K562 (cell line): ENCODE data around the gene CEP170. TPM values are rescaled to one million over a fixed set of nuclear protein-coding genes. Genes with fewer than 3 reads are reported as not detected.

Source experiments
- ATAC-seq: fragments of 200-7000 bp; cut with Tn5 transposase; 3 replicates; pipeline ENCODE4 v1.9.1; 2020; ENCODE audit warnings: moderate library complexity
- BruUV-seq: library from RNA; stranded (reverse); fragments of 400-500 nt; replicated peaks from 2 replicates; lab custom pipeline; 2021; lab: Mats Ljungman, UMichigan
- CTCF ChIA-PET: fragments of 300-600 bp; formaldehyde crosslinking; extraction: SDS; loops from one replicate; lab custom pipeline; 2021; ENCODE audit warnings: low intra/inter-chr PET ratio; lab: Yijun Ruan, JAX
- POLR2A ChIA-PET: fragments of 300-600, 350-650 bp; sonication (Branson Sonifier 250); formaldehyde crosslinking; extraction: SDS; loops from one replicate; lab custom pipeline; 2021; ENCODE audit warnings: antibody characterized with exemption, inconsistent platforms; lab: Yijun Ruan, JAX
- DNase-seq, 4 experiments: peaks; one replicate each; pipeline versions ENCODE4 v3.0.0 to v3.0.0-alpha.2; 2011 to 2018; ENCODE audit warnings: low spot score in 3 of 4, mixed read lengths in 3 of 4; ENCODE audit errors: extremely low read depth in 1 of 4
- FAIRE-seq: peaks from 2 replicates; lab custom pipeline; 2011; peaks lifted over from hg19 to GRCh38; lab: Jason Lieb, UNC
- H2AFZ ChIP-seq: 2 replicates; pipeline ENCODE4 v1.6.0; 2011; ENCODE audit warnings: low read depth, low read length, control low read depth, inconsistent platforms
- H3K27ac ChIP-seq: fragments of 200-600 bp; 3 replicates; pipeline ENCODE4 v1.8.0; 2011; ENCODE audit warnings: low read depth, mild to moderate bottlenecking, control low read depth, inconsistent platforms, low read length, moderate library complexity, mixed read lengths; ENCODE audit errors: extremely low read depth
- H3K27me3 ChIP-seq, 2 experiments: fragments of 300-600 bp in 1 of 2; 2 replicates in 1 of 2; 3 replicates in 1 of 2; pipeline versions ENCODE4 v1.6.0 to v1.8.0; 2011; ENCODE audit warnings: inconsistent platforms in 2 of 2, low read length in 2 of 2, mild to moderate bottlenecking in 1 of 2, mixed read lengths in 1 of 2, moderate library complexity in 1 of 2; ENCODE audit not compliant: control insufficient read depth in 2 of 2, insufficient read depth in 2 of 2
- H3K36me3 ChIP-seq: fragments of 300-600 bp; 3 replicates; pipeline ENCODE4 v1.8.0; 2011; ENCODE audit warnings: mild to moderate bottlenecking, low read length, inconsistent platforms; ENCODE audit not compliant: control insufficient read depth, insufficient read depth
- H3K4me1 ChIP-seq, 2 experiments: fragments of 200-600 bp in 1 of 2; replicated peaks in 1 of 2; 2 replicates in 1 of 2; 3 replicates in 1 of 2; pipeline versions ENCODE4 v1.5.1 to v1.8.0; 2011; ENCODE audit warnings: inconsistent platforms in 2 of 2, low read length in 2 of 2, mild to moderate bottlenecking in 1 of 2, mixed read lengths in 1 of 2, moderate library complexity in 1 of 2; ENCODE audit not compliant: control insufficient read depth in 2 of 2, insufficient read depth in 2 of 2
- H3K4me2 ChIP-seq: 2 replicates; pipeline ENCODE4 v1.6.1; 2011; ENCODE audit warnings: low read length, control low read depth, inconsistent platforms, mixed read lengths; ENCODE audit not compliant: insufficient read depth
- H3K4me3 ChIP-seq: fragments of 200-600 bp; sonication (generic), shearing (Covaris generic); 2 replicates; pipeline ENCODE4 v1.5.1; 2016; ENCODE audit warnings: control low read depth, inconsistent platforms
- H3K79me2 ChIP-seq: fragments of 200-600 bp; 3 replicates; pipeline ENCODE4 v1.8.0; 2011; ENCODE audit warnings: low read length, inconsistent platforms; ENCODE audit not compliant: control insufficient read depth, insufficient read depth
- H3K9ac ChIP-seq, 2 experiments: 2 replicates each; pipeline versions ENCODE4 v1.6.0 to v1.6.1; 2011; ENCODE audit warnings: low read depth in 2 of 2, low read length in 2 of 2, control low read depth in 1 of 2, inconsistent platforms in 1 of 2, mild to moderate bottlenecking in 1 of 2, mixed read lengths in 1 of 2; ENCODE audit not compliant: insufficient read depth in 1 of 2
- H3K9me1 ChIP-seq: one replicate; pipeline ENCODE4 v1.6.0; 2011; ENCODE audit warnings: inconsistent platforms, mild to moderate bottlenecking, low read length, moderate library complexity; ENCODE audit not compliant: control insufficient read depth, insufficient read depth
- H3K9me3 ChIP-seq: replicated peaks from 2 replicates; pipeline ENCODE4 v1.5.1; 2011; ENCODE audit warnings: low read depth, low read length, inconsistent platforms; ENCODE audit not compliant: control insufficient read depth, insufficient read depth
- H4K20me1 ChIP-seq: replicated peaks from 2 replicates; pipeline ENCODE4 v1.6.1; 2011; ENCODE audit warnings: low read length, inconsistent platforms, mixed read lengths; ENCODE audit not compliant: control insufficient read depth, insufficient read depth
- FOXA3 ChIP-seq, 2 experiments: fragments of 450-650 bp in 1 of 2; sonication (generic) in 1 of 2; formaldehyde crosslinking; IDR thresholded peaks in 1 of 2; conservative IDR thresholded peaks in 1 of 2; 2 replicates each; pipeline versions ENCODE4 v1.4.0 to v1.8.0; 2020 to 2022; ENCODE audit warnings: mild to moderate bottlenecking in 2 of 2, missing genetic modification reagents in 1 of 2
- HMGN3 ChIP-seq: IDR thresholded peaks from 2 replicates; pipeline ENCODE4 v1.6.1; 2011; ENCODE audit warnings: borderline replicate concordance, low read depth, mild to moderate bottlenecking, mixed read lengths, low read length; ENCODE audit not compliant: insufficient read length; ENCODE audit errors: extremely low read depth
- JUNB ChIP-seq: fragments of 450-650 bp; formaldehyde crosslinking; conservative IDR thresholded peaks from 2 replicates; pipeline ENCODE4 v1.4.0; 2020; ENCODE audit warnings: mild to moderate bottlenecking
- MCM7 ChIP-seq, 2 experiments: fragments of 450-650 bp; IDR thresholded peaks; 2 replicates each; pipeline ENCODE4 v1.6.1; 2016 to 2018
- POLR2AphosphoS2 ChIP-seq: IDR thresholded peaks from 2 replicates; pipeline ENCODE4 v1.6.1; 2012; ENCODE audit warnings: low read length, improper control_type of control experiment
- SMAD4 ChIP-seq: fragments of 250-450 bp; sonication (Bioruptor Pico); conservative IDR thresholded peaks from 2 replicates; pipeline ENCODE4 v1.8.0; 2021; ENCODE audit warnings: inconsistent platforms, mild to moderate bottlenecking, moderate library complexity
- ZKSCAN3 ChIP-seq: fragments of 250-450 bp; sonication (Bioruptor Pico); IDR thresholded peaks from 2 replicates; pipeline ENCODE4 v1.4.0; 2020
- ZNF23 ChIP-seq: fragments of 250-450 bp; sonication (Bioruptor Pico); IDR thresholded peaks from 2 replicates; pipeline ENCODE4 v1.4.0; 2020; ENCODE audit warnings: mild to moderate bottlenecking
- ZNF589 ChIP-seq: fragments of 200-800 bp; sonication (Bioruptor generic); IDR thresholded peaks from 2 replicates; pipeline ENCODE4 v1.6.1; 2016; ENCODE audit warnings: low read depth, missing genetic modification characterization, missing compliant biosample characterization
- WGBS: fragments of 100-300 bp; shearing (Covaris generic); methylation state at CpG from one replicate; pipeline ENCODE4 v1.1.6; 2016; ENCODE audit warnings: low coverage, mixed read lengths; ENCODE audit not compliant: insufficient coverage; ENCODE audit errors: missing lambda C conversion rate; 5-methylcytosine and 5-hydroxymethylcytosine counted together
- in situ Hi-C: fragments of 300-500 bp; cut with MboI; formaldehyde crosslinking; loops from 4 replicates; pipeline ENCODE4 v1.15.0; 2018; ENCODE audit warnings: inconsistent platforms, mixed read lengths
- intact Hi-C: fragments of 100-400 bp; cut with micrococcal nuclease; formaldehyde crosslinking; loops from 2 replicates; pipeline ENCODE4 v1.14.2; 2022
- polyA plus RNA-seq, 8 experiments: library from polyadenylated mRNA; depleted of rRNA in 4 of 8; stranded (reverse) in 5 of 8; unstranded in 3 of 8; fragments of >200 nt; fragmentation: Nextera tagmentation in 2 of 8; fragmentation: Illumina TruSeq in 1 of 8; extraction: Ambion mirVana in 2 of 8; extraction: Trizol in 1 of 8; gene quantifications; 2 replicates each; pipeline versions ENCODE4 v1.2.1 to v1.2.3, GENCODE V29; 2011 to 2014; ENCODE audit warnings: inconsistent platforms in 1 of 8, missing spikeins in 1 of 8
- total RNA-seq, 7 experiments: library from RNA; depleted of rRNA in 6 of 7; stranded (reverse); fragments of >200 nt in 6 of 7; fragmentation: Illumina TruSeq in 2 of 7; extraction: Trizol in 2 of 7; gene quantifications; 2 replicates each; pipeline versions ENCODE4 v1.2.1 to v1.2.3, GENCODE V29; 2011 to 2021; ENCODE audit warnings: low replicate concordance in 1 of 7
- TF ChIP-seq, protein P1 (sequence below): fragments of 200-800 bp; sonication (Bioruptor generic); IDR thresholded peaks from 2 replicates; pipeline ENCODE4 v1.6.1; 2017; ENCODE audit warnings: missing genetic modification characterization, missing compliant biosample characterization
- TF ChIP-seq, protein P2 (sequence below): fragments of 200-800 bp; sonication (Bioruptor generic); IDR thresholded peaks from 2 replicates; pipeline ENCODE4 v1.6.1; 2017; ENCODE audit warnings: missing genetic modification characterization, missing compliant biosample characterization
- TF ChIP-seq, protein P3 (sequence below), 2 experiments: fragments of 450-650 bp in 1 of 2; IDR thresholded peaks; 2 replicates each; pipeline ENCODE4 v1.6.1; 2011 to 2017; ENCODE audit warnings: low read depth in 2 of 2, antibody characterized with exemption in 1 of 2, borderline replicate concordance in 1 of 2, low read length in 1 of 2, mild to moderate bottlenecking in 1 of 2, mixed read lengths in 1 of 2; ENCODE audit not compliant: control insufficient read depth in 1 of 2

CEP170 gene
- total and polyA plus RNA-seq, 9 of the 15 experiments (the other 6 are each of a cell fraction or from before 2014, with no cell fraction given), result 22.6 to 110 (median 68.5) TPM

DNA sequence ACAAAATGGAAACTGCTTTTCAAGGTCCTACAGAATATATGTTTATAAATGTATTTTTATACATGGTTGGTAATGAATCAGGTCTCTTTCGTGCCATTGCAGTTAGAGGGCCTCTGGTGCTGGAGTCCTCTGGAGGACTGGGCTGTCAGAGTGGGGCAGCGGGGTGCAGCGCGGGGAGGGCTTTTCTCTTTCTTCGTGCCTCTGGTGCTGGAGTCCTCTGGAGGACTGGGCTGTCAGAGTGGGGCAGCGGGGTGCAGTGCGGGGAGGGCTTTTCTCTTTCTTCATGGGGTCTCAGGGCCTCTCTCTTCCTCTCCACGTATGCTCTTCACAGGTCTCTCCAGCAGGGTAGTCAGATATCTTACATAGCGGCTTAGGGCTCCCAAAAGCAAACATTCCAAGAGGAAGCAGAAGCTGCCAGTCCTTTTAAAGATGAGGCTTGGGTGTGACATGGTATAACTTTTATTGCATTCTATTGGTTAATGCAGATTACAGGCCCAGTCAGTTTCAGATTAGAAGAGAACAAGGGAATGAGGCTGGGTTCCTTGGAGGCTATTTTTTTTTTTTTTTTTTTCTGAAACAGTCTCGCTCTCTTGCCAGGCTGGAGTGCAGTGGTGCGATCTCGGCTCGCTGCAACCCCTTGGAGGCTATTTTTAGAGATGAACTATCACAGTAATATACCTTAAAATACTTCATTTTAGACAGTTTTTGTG, 13.8 kb upstream of the CEP170 start:
- BruUV-seq, result no TSS peak
- Histone ChIP-seq H3K4me1 (peaks cover 27 to 47% of the 10 kb centered on the region in 2 experiments), H3K27me3 (no peaks in the 10 kb centered on the region), H3K27ac (peak overlapping the region; percentile 61), H2AFZ (peak overlapping the region; percentile 78), H3K4me3 (peak overlapping the region; percentile 5; the same call in 1 of the 2 replicates), H3K9me3 (no peaks in the 10 kb centered on the region), H3K4me2 (peak overlapping the region; percentile 67), H3K9ac (peak overlapping the region; percentile 38 to 51; a peak in 3 of 4 replicates), H3K36me3 (peaks cover 15% of the 10 kb centered on the region; the same call in 2 of the 3 replicates), H3K9me1 (no peaks in the 10 kb centered on the region), H3K79me2 (peaks cover 14% of the 10 kb centered on the region; the same call in 2 of the 3 replicates), H4K20me1 (no peaks in the 10 kb centered on the region)
- in situ Hi-C loops, result no loop called here
- ChIA-PET POLR2A (interaction anchor here (1.3 to 2.2 kb wide), 2 partner anchors 13 to 16 kb away, joined by 3 to 19 read pairs; partner anchors contain the start of genes CEP170 and SDCCAG8), CTCF (no interaction called here)
- peak in 2 of 4 experiments; percentile 20 to 45 for DNase-seq
- ATAC-seq, result peak; percentile 75
- peak; percentile 37 for FAIRE-seq
- intact Hi-C loops, result no loop called here
- WGBS, result 33% methylated on average over 13 of the region's 13 CpGs
- TF ChIP-seq ZKSCAN3 (CRISPR knock-in tag) (0 out of 2 replicates have a peak, but pooled peaks have one; percentile 31), SMAD4 (peak; percentile 13; the same call in 1 of the 2 replicates), JUNB (CRISPR knock-in tag) (no peak), ZNF23 (CRISPR knock-in tag) (no peak), POLR2AphosphoS2 (no peak), FOXA3 (CRISPR knock-in tag; conservative IDR thresholded peaks at IDR 0.05 in 1 of 2, IDR thresholded peaks at IDR 0.05 in 1 of 2) (peak in 1 of 2 experiments; percentile 31; a peak in 1 of 4 replicates), MCM7 (IDR thresholded peaks at IDR 0.05) (no peak), ZNF589 (CRISPR knock-in tag) (0 out of 2 replicates have a peak, but pooled peaks have one; percentile 36), HMGN3 (no peak)
- TF ChIP-seq, protein P1, sequence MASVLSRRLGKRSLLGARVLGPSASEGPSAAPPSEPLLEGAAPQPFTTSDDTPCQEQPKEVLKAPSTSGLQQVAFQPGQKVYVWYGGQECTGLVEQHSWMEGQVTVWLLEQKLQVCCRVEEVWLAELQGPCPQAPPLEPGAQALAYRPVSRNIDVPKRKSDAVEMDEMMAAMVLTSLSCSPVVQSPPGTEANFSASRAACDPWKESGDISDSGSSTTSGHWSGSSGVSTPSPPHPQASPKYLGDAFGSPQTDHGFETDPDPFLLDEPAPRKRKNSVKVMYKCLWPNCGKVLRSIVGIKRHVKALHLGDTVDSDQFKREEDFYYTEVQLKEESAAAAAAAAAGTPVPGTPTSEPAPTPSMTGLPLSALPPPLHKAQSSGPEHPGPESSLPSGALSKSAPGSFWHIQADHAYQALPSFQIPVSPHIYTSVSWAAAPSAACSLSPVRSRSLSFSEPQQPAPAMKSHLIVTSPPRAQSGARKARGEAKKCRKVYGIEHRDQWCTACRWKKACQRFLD (CRISPR knock-in tag), result peak; percentile 50; the same call in 1 of the 2 replicates
- TF ChIP-seq, protein P2, sequence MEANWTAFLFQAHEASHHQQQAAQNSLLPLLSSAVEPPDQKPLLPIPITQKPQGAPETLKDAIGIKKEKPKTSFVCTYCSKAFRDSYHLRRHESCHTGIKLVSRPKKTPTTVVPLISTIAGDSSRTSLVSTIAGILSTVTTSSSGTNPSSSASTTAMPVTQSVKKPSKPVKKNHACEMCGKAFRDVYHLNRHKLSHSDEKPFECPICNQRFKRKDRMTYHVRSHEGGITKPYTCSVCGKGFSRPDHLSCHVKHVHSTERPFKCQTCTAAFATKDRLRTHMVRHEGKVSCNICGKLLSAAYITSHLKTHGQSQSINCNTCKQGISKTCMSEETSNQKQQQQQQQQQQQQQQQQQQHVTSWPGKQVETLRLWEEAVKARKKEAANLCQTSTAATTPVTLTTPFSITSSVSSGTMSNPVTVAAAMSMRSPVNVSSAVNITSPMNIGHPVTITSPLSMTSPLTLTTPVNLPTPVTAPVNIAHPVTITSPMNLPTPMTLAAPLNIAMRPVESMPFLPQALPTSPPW, result peak; percentile 49
- TF ChIP-seq, protein P3, sequence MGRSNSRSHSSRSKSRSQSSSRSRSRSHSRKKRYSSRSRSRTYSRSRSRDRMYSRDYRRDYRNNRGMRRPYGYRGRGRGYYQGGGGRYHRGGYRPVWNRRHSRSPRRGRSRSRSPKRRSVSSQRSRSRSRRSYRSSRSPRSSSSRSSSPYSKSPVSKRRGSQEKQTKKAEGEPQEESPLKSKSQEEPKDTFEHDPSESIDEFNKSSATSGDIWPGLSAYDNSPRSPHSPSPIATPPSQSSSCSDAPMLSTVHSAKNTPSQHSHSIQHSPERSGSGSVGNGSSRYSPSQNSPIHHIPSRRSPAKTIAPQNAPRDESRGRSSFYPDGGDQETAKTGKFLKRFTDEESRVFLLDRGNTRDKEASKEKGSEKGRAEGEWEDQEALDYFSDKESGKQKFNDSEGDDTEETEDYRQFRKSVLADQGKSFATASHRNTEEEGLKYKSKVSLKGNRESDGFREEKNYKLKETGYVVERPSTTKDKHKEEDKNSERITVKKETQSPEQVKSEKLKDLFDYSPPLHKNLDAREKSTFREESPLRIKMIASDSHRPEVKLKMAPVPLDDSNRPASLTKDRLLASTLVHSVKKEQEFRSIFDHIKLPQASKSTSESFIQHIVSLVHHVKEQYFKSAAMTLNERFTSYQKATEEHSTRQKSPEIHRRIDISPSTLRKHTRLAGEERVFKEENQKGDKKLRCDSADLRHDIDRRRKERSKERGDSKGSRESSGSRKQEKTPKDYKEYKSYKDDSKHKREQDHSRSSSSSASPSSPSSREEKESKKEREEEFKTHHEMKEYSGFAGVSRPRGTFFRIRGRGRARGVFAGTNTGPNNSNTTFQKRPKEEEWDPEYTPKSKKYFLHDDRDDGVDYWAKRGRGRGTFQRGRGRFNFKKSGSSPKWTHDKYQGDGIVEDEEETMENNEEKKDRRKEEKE (IDR thresholded peaks at IDR 0.05; ENCODE audit: borderline replicate concordance in 1 of 2, control insufficient read depth in 1 of 2, low read depth in 2 of 2, low read length in 1 of 2), result no peak
